HEK293T (cell line): ENCODE measurements around the gene BTBD9.

ENCODE experiments used
- ARNT ChIP-seq: fragments of 450-650 bp; IDR thresholded peaks from 2 replicates; pipeline ENCODE4 v1.6.1; 2017; ENCODE audit warnings: mild to moderate bottlenecking
- BHLHE40 ChIP-seq: fragments of 450-650 bp; IDR thresholded peaks from 2 replicates; pipeline ENCODE4 v1.6.1; 2016; ENCODE audit warnings: mild to moderate bottlenecking, moderate library complexity, borderline replicate concordance
- FOXA1 ChIP-seq: fragments of 450-650 bp; IDR thresholded peaks from 2 replicates; pipeline ENCODE4 v1.6.1; 2016; ENCODE audit warnings: mild to moderate bottlenecking
- FOXK2 ChIP-seq: fragments of 450-650 bp; IDR thresholded peaks from 2 replicates; pipeline ENCODE4 v1.6.1; 2016; ENCODE audit warnings: mild to moderate bottlenecking
- FOXM1 ChIP-seq: fragments of 450-650 bp; IDR thresholded peaks from 2 replicates; pipeline ENCODE4 v1.6.1; 2017; ENCODE audit warnings: mild to moderate bottlenecking, borderline replicate concordance
- HDGF ChIP-seq: fragments of 450-650 bp; IDR thresholded peaks from 2 replicates; pipeline ENCODE4 v1.6.1; 2017; ENCODE audit warnings: antibody characterized with exemption, borderline replicate concordance
- LEF1 ChIP-seq: fragments of 450-650 bp; IDR thresholded peaks from 2 replicates; pipeline ENCODE4 v1.6.1; 2017; ENCODE audit warnings: mild to moderate bottlenecking, borderline replicate concordance
- NFRKB ChIP-seq: fragments of 450-650 bp; IDR thresholded peaks from 2 replicates; pipeline ENCODE4 v1.6.1; 2016; ENCODE audit warnings: mild to moderate bottlenecking, moderate library complexity
- SP1 ChIP-seq: fragments of 450-650 bp; IDR thresholded peaks from 2 replicates; pipeline ENCODE4 v1.6.1; 2017
- SUZ12 ChIP-seq: fragments of 450-650 bp; IDR thresholded peaks from 2 replicates; pipeline ENCODE4 v1.6.1; 2016; ENCODE audit warnings: mild to moderate bottlenecking
- TARDBP ChIP-seq: fragments of 450-650 bp; IDR thresholded peaks from 2 replicates; pipeline ENCODE4 v1.6.1; 2016
- TF ChIP-seq, protein P1 (sequence below): fragments of 450-650 bp; IDR thresholded peaks from 2 replicates; pipeline ENCODE4 v1.6.1; 2016

- TF ChIP-seq HDGF, result no peak
- TF ChIP-seq ARNT, result no peak
- TF ChIP-seq SUZ12, result no peak
- no peak for TF ChIP-seq BHLHE40
- TF ChIP-seq FOXK2, result no peak
- TF ChIP-seq TARDBP, result no peak
- TF ChIP-seq FOXM1, result no peak
- TF ChIP-seq NFRKB, result no peak
- TF ChIP-seq, protein P1, sequence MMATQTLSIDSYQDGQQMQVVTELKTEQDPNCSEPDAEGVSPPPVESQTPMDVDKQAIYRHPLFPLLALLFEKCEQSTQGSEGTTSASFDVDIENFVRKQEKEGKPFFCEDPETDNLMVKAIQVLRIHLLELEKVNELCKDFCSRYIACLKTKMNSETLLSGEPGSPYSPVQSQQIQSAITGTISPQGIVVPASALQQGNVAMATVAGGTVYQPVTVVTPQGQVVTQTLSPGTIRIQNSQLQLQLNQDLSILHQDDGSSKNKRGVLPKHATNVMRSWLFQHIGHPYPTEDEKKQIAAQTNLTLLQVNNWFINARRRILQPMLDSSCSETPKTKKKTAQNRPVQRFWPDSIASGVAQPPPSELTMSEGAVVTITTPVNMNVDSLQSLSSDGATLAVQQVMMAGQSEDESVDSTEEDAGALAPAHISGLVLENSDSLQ, result no peak
- no peak for TF ChIP-seq FOXA1
- no peak for TF ChIP-seq LEF1
- TF ChIP-seq SP1, result no peak
These were observed 149.8 kb downstream of the BTBD9 start for GRCh38 chr6:38489951-38490350.
